Measurements from ENCODE around the gene MB.

Gene MB

DNA sequence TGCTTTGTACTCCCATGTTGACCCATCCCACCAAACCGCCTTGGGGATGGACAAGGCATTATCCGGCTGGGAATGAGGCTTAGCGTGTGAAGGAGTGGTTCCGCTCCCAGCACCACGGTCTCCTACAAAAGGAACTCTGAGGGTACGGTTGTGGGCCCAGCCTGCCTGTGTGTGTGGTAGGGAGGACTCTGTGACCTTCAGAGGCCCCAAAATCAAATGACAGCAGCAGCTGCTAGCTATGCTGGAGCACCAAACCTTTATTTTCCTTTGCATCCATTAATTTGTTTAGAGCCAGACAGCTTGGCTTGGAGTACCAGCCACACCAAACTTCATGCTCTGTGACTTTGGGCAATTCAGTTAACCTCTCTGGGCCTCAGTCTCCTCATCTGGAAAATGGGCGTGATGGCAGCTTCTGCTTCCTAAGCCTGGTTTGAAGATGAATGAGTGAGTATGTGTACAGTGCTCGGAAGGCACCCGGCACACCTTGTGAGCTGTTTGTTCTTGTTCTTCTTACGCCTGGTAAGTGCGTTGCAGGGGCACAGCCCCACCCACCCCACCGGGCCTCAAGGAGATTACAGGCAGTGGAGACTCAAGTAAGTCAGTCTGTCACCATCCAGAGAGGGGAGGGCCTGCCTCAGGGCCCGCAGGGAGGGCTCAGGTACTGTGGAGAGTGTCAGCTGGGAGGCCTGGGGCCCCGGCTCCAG lies 25.3 kb downstream of the MB start:
- H3K4me3 ChIP-seq (ENCODE audit: low read depth, low read length): no peak overlapping the region
- TF ChIP-seq, protein P1, sequence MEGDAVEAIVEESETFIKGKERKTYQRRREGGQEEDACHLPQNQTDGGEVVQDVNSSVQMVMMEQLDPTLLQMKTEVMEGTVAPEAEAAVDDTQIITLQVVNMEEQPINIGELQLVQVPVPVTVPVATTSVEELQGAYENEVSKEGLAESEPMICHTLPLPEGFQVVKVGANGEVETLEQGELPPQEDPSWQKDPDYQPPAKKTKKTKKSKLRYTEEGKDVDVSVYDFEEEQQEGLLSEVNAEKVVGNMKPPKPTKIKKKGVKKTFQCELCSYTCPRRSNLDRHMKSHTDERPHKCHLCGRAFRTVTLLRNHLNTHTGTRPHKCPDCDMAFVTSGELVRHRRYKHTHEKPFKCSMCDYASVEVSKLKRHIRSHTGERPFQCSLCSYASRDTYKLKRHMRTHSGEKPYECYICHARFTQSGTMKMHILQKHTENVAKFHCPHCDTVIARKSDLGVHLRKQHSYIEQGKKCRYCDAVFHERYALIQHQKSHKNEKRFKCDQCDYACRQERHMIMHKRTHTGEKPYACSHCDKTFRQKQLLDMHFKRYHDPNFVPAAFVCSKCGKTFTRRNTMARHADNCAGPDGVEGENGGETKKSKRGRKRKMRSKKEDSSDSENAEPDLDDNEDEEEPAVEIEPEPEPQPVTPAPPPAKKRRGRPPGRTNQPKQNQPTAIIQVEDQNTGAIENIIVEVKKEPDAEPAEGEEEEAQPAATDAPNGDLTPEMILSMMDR (IDR thresholded peaks at IDR 0.05; ENCODE audit: borderline replicate concordance, insufficient read depth, low read depth, low read length): no peak

DNA sequence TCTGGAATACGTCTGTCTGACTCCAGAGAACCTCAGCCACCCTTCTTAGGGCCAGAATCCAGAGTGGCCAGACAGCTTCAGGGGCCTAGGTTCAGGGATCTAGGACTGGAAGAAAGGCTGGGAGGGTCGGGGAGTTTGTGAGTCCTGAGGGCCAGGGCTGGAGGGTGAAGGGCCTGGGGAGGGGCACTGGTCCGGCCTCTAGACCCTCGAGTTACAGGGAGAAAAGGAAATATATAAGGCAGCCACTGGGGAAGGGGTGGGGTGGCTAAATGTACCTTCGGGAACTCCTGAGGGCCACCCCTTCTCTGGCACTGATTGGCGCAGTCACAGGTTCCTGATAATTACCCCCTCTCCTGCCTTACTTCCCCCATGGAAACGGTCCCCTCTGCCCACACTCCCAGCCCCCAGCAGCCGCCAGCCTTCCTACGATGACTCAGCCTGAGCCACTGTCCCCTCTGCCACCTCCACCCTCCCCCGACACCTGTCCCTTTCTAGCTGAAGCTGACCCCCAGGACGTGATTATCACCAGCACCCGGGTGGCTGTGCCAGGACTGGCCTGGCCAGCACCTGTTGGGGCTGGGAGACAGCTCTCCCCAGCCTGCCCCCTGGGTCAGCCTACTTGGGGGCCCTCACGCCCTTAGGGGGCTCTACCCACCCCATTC lies 26.4 kb downstream of the MB start:
- TF ChIP-seq, protein P1 (IDR thresholded peaks at IDR 0.05; ENCODE audit: borderline replicate concordance, insufficient read depth, low read depth, low read length): no peak
- no peak overlapping the region for H3K4me3 ChIP-seq (ENCODE audit: low read depth, low read length)

DNA sequence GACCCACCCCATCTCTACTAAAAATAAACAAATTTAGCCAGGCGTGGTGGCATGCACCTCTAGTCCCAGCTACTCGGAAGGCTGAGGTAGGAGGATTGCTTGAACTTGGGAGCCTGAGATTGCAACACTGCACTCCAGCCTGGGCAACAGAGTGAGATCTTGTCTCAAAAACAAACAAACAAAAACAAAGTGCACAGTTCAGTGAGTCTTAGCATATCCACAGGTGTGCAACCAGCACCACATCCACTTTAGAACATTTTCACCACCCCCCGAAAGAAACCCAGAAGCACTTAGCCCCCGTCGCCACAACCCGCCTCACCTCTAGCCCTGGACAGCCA lies 27.4 kb downstream of the MB start:
- TF ChIP-seq, protein P1 (IDR thresholded peaks at IDR 0.05; ENCODE audit: borderline replicate concordance, insufficient read depth, low read depth, low read length): no peak
- H3K4me3 ChIP-seq (ENCODE audit: low read depth, low read length): no peak overlapping the region

DNA sequence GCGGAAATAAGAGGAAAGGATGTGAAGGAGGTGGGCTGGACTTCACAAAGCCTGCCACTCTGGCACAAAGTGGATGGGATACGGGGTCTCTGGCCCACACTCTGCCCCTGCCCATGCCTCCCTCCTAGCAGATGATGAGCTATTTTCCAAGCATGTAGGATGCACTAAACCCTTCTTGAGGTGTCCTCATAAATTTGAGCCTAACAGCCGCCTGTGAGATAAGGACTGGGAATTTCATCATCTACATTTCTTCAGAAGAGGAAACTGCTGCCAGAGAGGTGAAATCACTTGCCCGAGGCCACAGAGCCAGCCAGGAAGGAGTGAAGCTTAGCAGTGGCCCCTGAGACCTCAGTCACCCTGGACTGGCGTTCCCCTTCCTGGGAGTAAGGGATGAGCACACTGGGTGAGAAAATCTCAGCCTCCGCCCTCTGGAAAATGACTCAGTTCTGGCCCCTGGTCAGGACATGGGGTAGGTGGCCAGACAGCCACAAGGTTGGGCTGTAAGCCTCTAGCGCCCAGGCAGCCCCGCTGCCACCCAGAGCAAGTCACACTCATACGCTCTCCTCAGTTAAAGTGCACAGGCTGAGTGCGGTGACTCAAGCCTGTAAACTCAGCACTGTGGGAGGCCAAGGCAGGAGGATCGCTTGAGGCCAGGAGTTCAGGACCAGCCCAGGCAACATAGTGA lies 27.9 kb downstream of the MB start:
- TF ChIP-seq, protein P1 (IDR thresholded peaks at IDR 0.05; ENCODE audit: borderline replicate concordance, insufficient read depth, low read depth, low read length): no peak
- H3K4me3 ChIP-seq (ENCODE audit: low read depth, low read length): no peak overlapping the region

DNA sequence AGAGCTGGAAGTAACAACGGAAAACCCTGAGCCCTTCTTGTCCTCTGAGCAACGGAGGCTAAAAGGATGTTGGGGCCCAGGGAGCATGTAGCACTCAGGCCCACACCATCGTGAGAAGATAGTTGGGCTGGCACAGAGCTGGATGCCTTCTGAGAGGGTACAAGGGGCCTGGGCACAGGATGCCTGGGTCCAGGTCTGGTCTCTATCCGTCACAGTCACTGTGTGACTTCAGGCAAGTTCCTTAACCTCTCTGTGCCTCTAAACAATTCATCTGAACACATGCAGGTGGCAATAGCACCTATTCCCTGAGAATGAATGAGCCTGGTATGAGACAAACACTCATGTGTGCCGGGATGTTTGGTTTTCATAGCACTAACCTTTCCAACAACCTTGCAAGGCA lies 29.2 kb downstream of the MB start:
- no peak overlapping the region for H3K4me3 ChIP-seq (ENCODE audit: low read depth, low read length)
- TF ChIP-seq, protein P1 (IDR thresholded peaks at IDR 0.05; ENCODE audit: borderline replicate concordance, insufficient read depth, low read depth, low read length): no peak

DNA sequence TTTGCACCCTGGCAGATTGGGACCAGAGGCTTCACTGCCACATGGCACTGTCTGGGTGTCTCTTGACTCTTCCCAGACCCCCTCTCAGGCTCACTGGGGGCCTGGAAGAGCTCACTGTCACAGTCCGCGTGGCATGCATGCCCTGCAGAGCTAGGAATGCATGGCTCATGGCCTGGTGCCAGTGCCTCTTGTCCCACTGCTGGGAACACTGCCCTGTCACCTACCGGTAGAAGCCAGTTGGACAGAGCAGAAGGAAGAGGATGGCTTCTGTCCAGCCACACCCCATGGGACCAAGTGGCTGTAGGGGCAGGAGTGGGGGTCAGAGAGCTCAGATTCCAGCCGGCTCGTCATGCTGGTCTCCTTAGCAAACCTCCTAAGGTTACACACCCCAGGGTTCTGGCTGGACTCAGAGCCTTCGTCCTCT lies 29.7 kb downstream of the MB start:
- TF ChIP-seq, protein P1 (IDR thresholded peaks at IDR 0.05; ENCODE audit: borderline replicate concordance, insufficient read depth, low read depth, low read length): no peak
- no peak overlapping the region for H3K4me3 ChIP-seq (ENCODE audit: low read depth, low read length)
